Sigmoid colon (tissue), 4 donors: ENCODE measurements around the gene AMMECR1.

Experiments
- CTCF ChIP-seq, 4 experiments: fragments of 450-650 bp in 3 of 4; fragments of 200-600 bp in 1 of 4; IDR thresholded peaks; one replicate each; pipeline ENCODE4 v1.5.1; 2016 to 2019; ENCODE audit warnings: antibody characterized with exemption in 4 of 4, mild to moderate bottlenecking in 3 of 4, moderate library complexity in 2 of 4
- POLR2AphosphoS5 ChIP-seq, 4 donors: sonication (generic); formaldehyde crosslinking; IDR thresholded peaks; one replicate each; pipeline ENCODE4 v1.6.1; 2017; ENCODE audit warnings: antibody characterized with exemption in 4 of 4

GRCh38 chrX:110180928-110181310 is 137.0 kb downstream of the AMMECR1 start:
- TF ChIP-seq POLR2AphosphoS5 (IDR thresholded peaks at IDR 0.05) (no peak), CTCF (IDR thresholded peaks at IDR 0.05) (no peak)
